Measurements from ENCODE around the gene RBM33. TPM values are rescaled to one million over a fixed set of nuclear protein-coding genes. Genes with fewer than 3 reads are reported as not detected.
A peak's percentile ranks its signal among the peaks of the same experiment; 100 is the strongest.

RBM33 gene
- total and polyA plus RNA-seq, 2 of the 13 experiments (the other 11 are each of a cell fraction or from before 2014, with no cell fraction given), result 12.4 to 28.9 TPM

DNA sequence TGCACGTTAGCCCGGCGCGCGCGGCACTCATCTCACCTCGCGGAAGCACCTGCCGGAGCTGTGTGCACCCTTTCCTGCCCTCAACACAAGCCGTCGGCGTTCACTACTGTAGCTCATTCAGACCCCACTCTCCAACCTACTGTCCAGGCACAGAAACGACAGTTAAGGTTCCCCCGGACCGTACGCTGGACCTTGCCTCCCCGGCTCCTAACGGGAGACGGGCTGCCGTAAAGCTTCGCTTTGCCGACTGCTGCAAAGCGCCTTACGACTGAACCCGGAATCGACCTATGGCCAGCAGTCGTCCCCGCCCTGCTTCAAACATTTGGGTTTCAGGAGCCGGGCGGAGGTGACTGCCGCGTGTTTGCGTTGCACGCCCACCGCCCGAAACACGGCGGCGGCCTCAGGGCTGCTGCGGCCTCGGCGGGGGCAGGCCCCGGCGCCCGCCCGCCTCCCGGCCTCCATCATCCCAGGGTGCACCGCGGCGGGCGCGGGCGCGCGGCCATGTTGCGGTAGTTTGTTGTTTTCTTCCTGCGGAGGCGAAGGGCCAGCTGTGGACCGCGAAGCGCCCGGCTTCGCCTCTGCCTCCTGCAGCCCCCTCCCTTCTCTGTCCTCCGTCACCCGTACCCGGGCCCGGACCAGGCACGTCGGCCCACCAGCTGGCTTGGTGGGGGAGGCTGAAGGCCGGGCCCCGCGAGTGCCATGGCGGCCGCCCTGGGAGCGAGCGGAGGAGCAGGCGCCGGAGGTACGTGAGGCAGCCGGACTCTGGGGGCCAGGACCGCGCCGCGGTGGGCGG, at the start of gene RBM33 (continued):
- TF ChIP-seq, protein P1, sequence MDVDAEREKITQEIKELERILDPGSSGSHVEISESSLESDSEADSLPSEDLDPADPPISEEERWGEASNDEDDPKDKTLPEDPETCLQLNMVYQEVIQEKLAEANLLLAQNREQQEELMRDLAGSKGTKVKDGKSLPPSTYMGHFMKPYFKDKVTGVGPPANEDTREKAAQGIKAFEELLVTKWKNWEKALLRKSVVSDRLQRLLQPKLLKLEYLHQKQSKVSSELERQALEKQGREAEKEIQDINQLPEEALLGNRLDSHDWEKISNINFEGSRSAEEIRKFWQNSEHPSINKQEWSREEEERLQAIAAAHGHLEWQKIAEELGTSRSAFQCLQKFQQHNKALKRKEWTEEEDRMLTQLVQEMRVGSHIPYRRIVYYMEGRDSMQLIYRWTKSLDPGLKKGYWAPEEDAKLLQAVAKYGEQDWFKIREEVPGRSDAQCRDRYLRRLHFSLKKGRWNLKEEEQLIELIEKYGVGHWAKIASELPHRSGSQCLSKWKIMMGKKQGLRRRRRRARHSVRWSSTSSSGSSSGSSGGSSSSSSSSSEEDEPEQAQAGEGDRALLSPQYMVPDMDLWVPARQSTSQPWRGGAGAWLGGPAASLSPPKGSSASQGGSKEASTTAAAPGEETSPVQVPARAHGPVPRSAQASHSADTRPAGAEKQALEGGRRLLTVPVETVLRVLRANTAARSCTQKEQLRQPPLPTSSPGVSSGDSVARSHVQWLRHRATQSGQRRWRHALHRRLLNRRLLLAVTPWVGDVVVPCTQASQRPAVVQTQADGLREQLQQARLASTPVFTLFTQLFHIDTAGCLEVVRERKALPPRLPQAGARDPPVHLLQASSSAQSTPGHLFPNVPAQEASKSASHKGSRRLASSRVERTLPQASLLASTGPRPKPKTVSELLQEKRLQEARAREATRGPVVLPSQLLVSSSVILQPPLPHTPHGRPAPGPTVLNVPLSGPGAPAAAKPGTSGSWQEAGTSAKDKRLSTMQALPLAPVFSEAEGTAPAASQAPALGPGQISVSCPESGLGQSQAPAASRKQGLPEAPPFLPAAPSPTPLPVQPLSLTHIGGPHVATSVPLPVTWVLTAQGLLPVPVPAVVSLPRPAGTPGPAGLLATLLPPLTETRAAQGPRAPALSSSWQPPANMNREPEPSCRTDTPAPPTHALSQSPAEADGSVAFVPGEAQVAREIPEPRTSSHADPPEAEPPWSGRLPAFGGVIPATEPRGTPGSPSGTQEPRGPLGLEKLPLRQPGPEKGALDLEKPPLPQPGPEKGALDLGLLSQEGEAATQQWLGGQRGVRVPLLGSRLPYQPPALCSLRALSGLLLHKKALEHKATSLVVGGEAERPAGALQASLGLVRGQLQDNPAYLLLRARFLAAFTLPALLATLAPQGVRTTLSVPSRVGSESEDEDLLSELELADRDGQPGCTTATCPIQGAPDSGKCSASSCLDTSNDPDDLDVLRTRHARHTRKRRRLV (CRISPR knock-in tag; IDR thresholded peaks at IDR 0.05), result peak; percentile 67; the same call in 1 of the 2 replicates
- TF ChIP-seq NFKBIZ (CRISPR knock-in tag; IDR thresholded peaks at IDR 0.05) (0 out of 2 replicates have a peak, but pooled peaks have one; percentile 25), THYN1 (CRISPR knock-in tag; IDR thresholded peaks at IDR 0.05; ENCODE audit: borderline replicate concordance, low read depth) (no peak), CAMTA2 (CRISPR knock-in tag; IDR thresholded peaks at IDR 0.05; ENCODE audit: borderline replicate concordance) (peak; percentile 35; the same call in 1 of the 2 replicates), ZBTB10 (CRISPR knock-in tag; IDR thresholded peaks at IDR 0.05; ENCODE audit: borderline replicate concordance) (peak; percentile 32; the same call in 1 of the 2 replicates), ZNF20 (CRISPR knock-in tag; IDR thresholded peaks at IDR 0.05) (peak; percentile 72; the same call in 1 of the 2 replicates), EP300 (IDR thresholded peaks at IDR 0.05; ENCODE audit: low read depth in 2 of 2, low read length in 2 of 2) (no peak), EP300 (CRISPR knock-in tag; IDR thresholded peaks at IDR 0.05; ENCODE audit: borderline replicate concordance) (no peak), SAFB2 (CRISPR knock-in tag; IDR thresholded peaks at IDR 0.05; ENCODE audit: borderline replicate concordance, low read depth) (peak; percentile 89; the same call in 1 of the 2 replicates), ZNF768 (CRISPR knock-in tag; IDR thresholded peaks at IDR 0.05) (0 out of 2 replicates have a peak, but pooled peaks have one; percentile 37), KLF16 (CRISPR knock-in tag; IDR thresholded peaks at IDR 0.05) (peak in 1 of 2 experiments; percentile 39; a peak in 1 of 4 replicates), DRAP1 (CRISPR knock-in tag; IDR thresholded peaks at IDR 0.05) (peak; percentile 76), ZFX (CRISPR knock-in tag; IDR thresholded peaks at IDR 0.05; ENCODE audit: low read depth) (peak; percentile 97), ZNF530 (CRISPR knock-in tag; IDR thresholded peaks at IDR 0.05; ENCODE audit: low read depth) (no peak)
- TF ChIP-seq, protein P2, sequence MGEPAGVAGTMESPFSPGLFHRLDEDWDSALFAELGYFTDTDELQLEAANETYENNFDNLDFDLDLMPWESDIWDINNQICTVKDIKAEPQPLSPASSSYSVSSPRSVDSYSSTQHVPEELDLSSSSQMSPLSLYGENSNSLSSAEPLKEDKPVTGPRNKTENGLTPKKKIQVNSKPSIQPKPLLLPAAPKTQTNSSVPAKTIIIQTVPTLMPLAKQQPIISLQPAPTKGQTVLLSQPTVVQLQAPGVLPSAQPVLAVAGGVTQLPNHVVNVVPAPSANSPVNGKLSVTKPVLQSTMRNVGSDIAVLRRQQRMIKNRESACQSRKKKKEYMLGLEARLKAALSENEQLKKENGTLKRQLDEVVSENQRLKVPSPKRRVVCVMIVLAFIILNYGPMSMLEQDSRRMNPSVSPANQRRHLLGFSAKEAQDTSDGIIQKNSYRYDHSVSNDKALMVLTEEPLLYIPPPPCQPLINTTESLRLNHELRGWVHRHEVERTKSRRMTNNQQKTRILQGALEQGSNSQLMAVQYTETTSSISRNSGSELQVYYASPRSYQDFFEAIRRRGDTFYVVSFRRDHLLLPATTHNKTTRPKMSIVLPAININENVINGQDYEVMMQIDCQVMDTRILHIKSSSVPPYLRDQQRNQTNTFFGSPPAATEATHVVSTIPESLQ (CRISPR knock-in tag; conservative IDR thresholded peaks at IDR 0.05), result no peak; the same call in 1 of the 2 replicates
- TF ChIP-seq, protein P3, sequence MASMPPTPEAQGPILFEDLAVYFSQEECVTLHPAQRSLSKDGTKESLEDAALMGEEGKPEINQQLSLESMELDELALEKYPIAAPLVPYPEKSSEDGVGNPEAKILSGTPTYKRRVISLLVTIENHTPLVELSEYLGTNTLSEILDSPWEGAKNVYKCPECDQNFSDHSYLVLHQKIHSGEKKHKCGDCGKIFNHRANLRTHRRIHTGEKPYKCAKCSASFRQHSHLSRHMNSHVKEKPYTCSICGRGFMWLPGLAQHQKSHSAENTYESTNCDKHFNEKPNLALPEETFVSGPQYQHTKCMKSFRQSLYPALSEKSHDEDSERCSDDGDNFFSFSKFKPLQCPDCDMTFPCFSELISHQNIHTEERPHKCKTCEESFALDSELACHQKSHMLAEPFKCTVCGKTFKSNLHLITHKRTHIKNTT (CRISPR knock-in tag; IDR thresholded peaks at IDR 0.05), result no peak
